Activated CD4-positive, CD25-positive, alpha-beta regulatory T cell (primary cell): Measurements from ENCODE around the gene TBC1D14.
"Not testable (repeated sequence)": the region's sequence is repeated elsewhere in the genome, so short reads cannot be mapped to it uniquely, and the experiment has no call there.

Experiments used
- DNase-seq, 4 experiments: peaks; one replicate each; lab custom pipeline; 2025; lab: John Stamatoyannopoulos, UW

Gene TBC1D14

GRCh38 chr4:7062816-7063215 lies 153.2 kb downstream of the TBC1D14 start:
- no peak for DNase-seq

GRCh38 chr4:7063362-7063761 lies 153.7 kb downstream of the TBC1D14 start:
- no peak for DNase-seq

- DNase-seq = no peak
Measured at GRCh38 chr4:7066006-7066405, 156.4 kb downstream of the TBC1D14 start.

GRCh38 chr4:7066493-7066892 lies 156.9 kb downstream of the TBC1D14 start:
- no peak for DNase-seq

GRCh38 chr4:7067126-7067451 lies 157.5 kb downstream of the TBC1D14 start:
- no peak for DNase-seq

- peak; percentile 99 to 100 (median 100) for DNase-seq
Measured at GRCh38 chr4:7067452-7068278, 158.0 kb downstream of the TBC1D14 start, which contains the start of gene GRPEL1. TSS of gene GRPEL1 (minus strand) at chr4:7068064. CDS start at chr4:7068032, 32 bp downstream.

GRCh38 chr4:7068279-7068842 lies 158.7 kb downstream of the TBC1D14 start:
- DNase-seq = no peak

GRCh38 chr4:7068883-7069282 lies 159.3 kb downstream of the TBC1D14 start:
- DNase-seq = no peak

GRCh38 chr4:7070729-7071511 lies 161.3 kb downstream of the TBC1D14 start:
- peak; percentile 71 to 81 (median 76) for DNase-seq

GRCh38 chr4:7073059-7073458 lies 163.4 kb downstream of the TBC1D14 start:
- no peak for DNase-seq

GRCh38 chr4:7073526-7074390 lies 164.1 kb downstream of the TBC1D14 start:
- no peak for DNase-seq

GRCh38 chr4:7074426-7074825 lies 164.8 kb downstream of the TBC1D14 start:
- DNase-seq = no peak

- DNase-seq = no peak
Measured at GRCh38 chr4:7075962-7076695, 166.5 kb downstream of the TBC1D14 start.

GRCh38 chr4:7076696-7077082 lies 167.1 kb downstream of the TBC1D14 start:
- no peak for DNase-seq

- DNase-seq = no peak
Measured at GRCh38 chr4:7077371-7077770, 167.7 kb downstream of the TBC1D14 start.

- no peak for DNase-seq
Measured at GRCh38 chr4:7078025-7078424, 168.4 kb downstream of the TBC1D14 start.

- DNase-seq = not testable (repeated sequence)
Measured at GRCh38 chr4:7079483-7079882, 169.9 kb downstream of the TBC1D14 start.

- not testable (repeated sequence) for DNase-seq
Measured at GRCh38 chr4:7079909-7080308, 170.3 kb downstream of the TBC1D14 start.
